Astrocyte (in vitro differentiated cells and primary cell): Measurements from ENCODE around the gene MCF2L. TPM values are rescaled to one million over a fixed set of nuclear protein-coding genes. Genes with fewer than 3 reads are reported as not detected.
A peak's percentile ranks its signal among the peaks of the same experiment; 100 is the strongest.
"Not testable (repeated sequence)": the region's sequence is repeated elsewhere in the genome, so short reads cannot be mapped to it uniquely, and the experiment has no call there.

ENCODE experiments used
- DNase-seq: peaks from one replicate; pipeline ENCODE4 v3.0.0-alpha.2; 2010; ENCODE audit warnings: low read depth
- FAIRE-seq: peaks from 2 replicates; lab custom pipeline; 2011; peaks lifted over from hg19 to GRCh38; lab: Jason Lieb, UNC
- H2AFZ ChIP-seq: 2 replicates; pipeline ENCODE4 v1.6.0; 2012; ENCODE audit warnings: low read depth, low read length, inconsistent platforms
- H3K27ac ChIP-seq: 2 replicates; pipeline ENCODE4 v1.5.1; 2011; ENCODE audit warnings: low read depth, low read length, inconsistent platforms
- H3K27me3 ChIP-seq: 2 replicates; pipeline ENCODE4 v1.6.0; 2011; ENCODE audit warnings: low read length, inconsistent platforms; ENCODE audit not compliant: insufficient read depth
- H3K36me3 ChIP-seq: 2 replicates; pipeline ENCODE4 v1.5.1; 2011; ENCODE audit warnings: low read length, inconsistent platforms; ENCODE audit not compliant: insufficient read depth
- H3K4me1 ChIP-seq: 2 replicates; pipeline ENCODE4 v1.5.1; 2011; ENCODE audit warnings: low read length, inconsistent platforms; ENCODE audit not compliant: insufficient read depth
- H3K4me2 ChIP-seq: 2 replicates; pipeline ENCODE4 v1.6.0; 2012; ENCODE audit warnings: low read length, inconsistent platforms
- H3K4me3 ChIP-seq: 2 replicates; pipeline ENCODE4 v1.5.1; 2011; ENCODE audit warnings: low read depth, mild to moderate bottlenecking, low read length, inconsistent platforms; ENCODE audit not compliant: insufficient read depth
- H3K79me2 ChIP-seq: 2 replicates; pipeline ENCODE4 v1.6.0; 2012; ENCODE audit warnings: mild to moderate bottlenecking, low read length, inconsistent platforms; ENCODE audit not compliant: insufficient read depth
- H3K9ac ChIP-seq: 2 replicates; pipeline ENCODE4 v1.6.0; 2012; ENCODE audit warnings: mild to moderate bottlenecking, low read length, inconsistent platforms
- H3K9me3 ChIP-seq: 2 replicates; pipeline ENCODE4 v1.5.1; 2012; ENCODE audit warnings: low read depth, mild to moderate bottlenecking, low read length, inconsistent platforms; ENCODE audit not compliant: insufficient read depth
- H4K20me1 ChIP-seq: 2 replicates; pipeline ENCODE4 v1.6.0; 2012; ENCODE audit warnings: low read length, inconsistent platforms; ENCODE audit not compliant: insufficient read depth
- H3K27ac Mint-ChIP-seq: one replicate; pipeline ENCODE4 v1.8.0; 2021; ENCODE audit warnings: mild to moderate bottlenecking, mixed read lengths; ENCODE audit not compliant: unreplicated experiment
- H3K27me3 Mint-ChIP-seq: one replicate; pipeline ENCODE4 v1.8.0; 2021; ENCODE audit warnings: low read depth, mixed read lengths; ENCODE audit not compliant: unreplicated experiment
- H3K36me3 Mint-ChIP-seq: one replicate; pipeline ENCODE4 v1.8.0; 2021; ENCODE audit warnings: low read depth, mixed read lengths; ENCODE audit not compliant: unreplicated experiment
- H3K4me1 Mint-ChIP-seq: one replicate; pipeline ENCODE4 v1.8.0; 2021; ENCODE audit warnings: low read depth, mixed read lengths; ENCODE audit not compliant: unreplicated experiment
- H3K4me3 Mint-ChIP-seq: one replicate; pipeline ENCODE4 v1.8.0; 2021; ENCODE audit warnings: mild to moderate bottlenecking, moderate library complexity, mixed read lengths; ENCODE audit not compliant: unreplicated experiment
- H3K9me3 Mint-ChIP-seq: one replicate; pipeline ENCODE4 v1.8.0; 2021; ENCODE audit warnings: mild to moderate bottlenecking, mixed read lengths; ENCODE audit not compliant: unreplicated experiment
- CTCF ChIP-seq: IDR thresholded peaks from 2 replicates; pipeline ENCODE4 v1.5.1; 2011; ENCODE audit warnings: low read depth, mild to moderate bottlenecking, inconsistent platforms, low read length, moderate library complexity; ENCODE audit not compliant: insufficient read depth
- EZH2 ChIP-seq: IDR thresholded peaks from 2 replicates; pipeline ENCODE4 v1.6.1; 2012; ENCODE audit warnings: mild to moderate bottlenecking, low read length, inconsistent platforms; ENCODE audit not compliant: insufficient read depth
- total RNA-seq: library from RNA; stranded (reverse); gene quantifications from 2 replicates; pipeline ENCODE4 v1.2.1, GENCODE V29; 2021

The MCF2L gene
- total RNA-seq, 1 donor from 2014 or later, result 3.4 TPM

GRCh38 chr13:113029061-113029445, 60.0 kb downstream of the MCF2L start:
- H3K9me3 ChIP-seq, result no peaks in the 10 kb centered on the region
- Mint-ChIP-seq H3K27me3 (peaks cover 40% of the 10 kb centered on the region), H3K9me3 (no peaks in the 10 kb centered on the region), H3K4me3 (no peak overlapping the region), H3K27ac (no peak overlapping the region), H3K36me3 (peaks cover 2% of the 10 kb centered on the region), H3K4me1 (no peaks in the 10 kb centered on the region)
- H2AFZ ChIP-seq, result no peak overlapping the region
- H3K4me2 ChIP-seq, result no peak overlapping the region
- no peaks in the 10 kb centered on the region for H3K4me1 ChIP-seq
- no peak for FAIRE-seq
- no peak overlapping the region for H3K27ac ChIP-seq
- H3K9ac ChIP-seq, result no peak overlapping the region
- H3K4me3 ChIP-seq, result no peak overlapping the region
- no peaks in the 10 kb centered on the region for H3K79me2 ChIP-seq
- H4K20me1 ChIP-seq, result no peaks in the 10 kb centered on the region
- TF ChIP-seq CTCF (no peak), EZH2 (no peak)
- H3K27me3 ChIP-seq, result peaks cover 5% of the 10 kb centered on the region
- H3K36me3 ChIP-seq, result no peaks in the 10 kb centered on the region
- DNase-seq, result no peak

GRCh38 chr13:113029487-113030258, 60.7 kb downstream of the MCF2L start:
- Mint-ChIP-seq H3K9me3 (no peaks in the 10 kb centered on the region), H3K27ac (no peak overlapping the region), H3K4me3 (no peak overlapping the region), H3K27me3 (peaks cover 34% of the 10 kb centered on the region), H3K36me3 (peaks cover 2% of the 10 kb centered on the region), H3K4me1 (no peaks in the 10 kb centered on the region)
- peaks cover 4% of the 10 kb centered on the region for H3K27me3 ChIP-seq
- no peak for FAIRE-seq
- no peaks in the 10 kb centered on the region for H3K4me1 ChIP-seq
- no peak overlapping the region for H3K4me2 ChIP-seq
- no peaks in the 10 kb centered on the region for H3K9me3 ChIP-seq
- no peaks in the 10 kb centered on the region for H3K36me3 ChIP-seq
- H4K20me1 ChIP-seq, result no peaks in the 10 kb centered on the region
- no peak overlapping the region for H3K9ac ChIP-seq
- no peak for DNase-seq
- no peak overlapping the region for H3K4me3 ChIP-seq
- no peak for TF ChIP-seq EZH2
- peak; percentile 69 for TF ChIP-seq CTCF
- no peak overlapping the region for H2AFZ ChIP-seq
- H3K27ac ChIP-seq, result no peak overlapping the region
- no peaks in the 10 kb centered on the region for H3K79me2 ChIP-seq

GRCh38 chr13:113030259-113030640, 61.2 kb downstream of the MCF2L start:
- not testable (repeated sequence) for H3K9ac ChIP-seq, DNase-seq, H3K4me2 ChIP-seq, H3K36me3 Mint-ChIP-seq, H3K79me2 ChIP-seq, H3K4me1 ChIP-seq, H3K4me3 Mint-ChIP-seq, H3K9me3 Mint-ChIP-seq, H3K9me3 ChIP-seq, H3K36me3 ChIP-seq, H3K4me1 Mint-ChIP-seq, FAIRE-seq, H3K27me3 ChIP-seq, H3K4me3 ChIP-seq, H3K27ac ChIP-seq, H3K27ac Mint-ChIP-seq, H4K20me1 ChIP-seq, H2AFZ ChIP-seq
- peaks cover 35% of the 10 kb centered on the region for H3K27me3 Mint-ChIP-seq
